Hematopoietic multipotent progenitor cell treated with erythropoietin and hydrocortisone succinate and interleukin-3 and kit ligand, for 17 days (in vitro differentiated cells): ENCODE data around the gene NXF1.
"Not testable (repeated sequence)": the region's sequence is repeated elsewhere in the genome, so short reads cannot be mapped to it uniquely, and the experiment has no call there.

Source experiments
- DNase-seq: peaks from one replicate; pipeline ENCODE4 v3.0.0-alpha.2; 2015; ENCODE audit warnings: low spot score

Gene NXF1

DNA sequence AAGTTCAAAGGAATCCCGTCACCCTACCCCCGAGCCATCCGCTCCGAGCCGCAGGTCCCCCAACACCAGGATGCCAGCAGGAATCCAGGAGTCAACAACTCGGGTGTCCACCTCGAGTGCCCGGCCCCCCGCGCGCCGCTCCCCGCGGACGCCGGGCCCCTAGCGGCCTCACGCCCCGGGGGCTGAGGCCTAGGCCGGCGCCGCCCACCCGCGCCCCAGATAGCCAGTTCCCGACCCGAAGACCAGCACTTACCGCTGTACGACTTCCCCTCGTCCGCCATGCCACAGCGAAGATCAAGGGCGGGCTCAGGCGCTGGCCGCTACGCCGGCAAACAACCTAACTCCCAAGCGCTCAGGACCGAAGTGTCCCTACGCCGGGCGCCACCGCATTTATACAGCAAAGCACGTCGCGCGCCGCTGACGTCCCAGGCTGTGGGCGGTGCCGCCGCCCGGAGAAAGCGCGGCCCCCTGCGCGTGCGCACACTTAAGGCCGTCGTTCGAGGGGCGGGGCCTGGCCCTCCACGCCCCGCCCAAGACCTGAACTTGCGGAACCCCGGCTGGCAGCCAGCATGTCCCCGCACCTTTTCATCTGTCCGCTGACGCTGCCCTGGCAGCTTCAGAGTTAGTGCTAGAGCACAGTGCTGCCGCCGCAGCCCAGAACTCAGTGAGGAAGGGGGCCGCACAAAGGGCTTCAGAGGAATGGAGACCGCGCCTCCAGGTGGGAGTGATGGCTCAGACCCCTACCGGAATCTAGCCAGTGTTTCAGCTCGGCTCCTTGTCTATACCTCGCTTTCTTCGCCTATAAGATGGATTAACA lies at the start of gene NXF1:
TSS of gene NXF1 (minus strand) at position 365 of the 817 bp plus-strand sequence. CDS start at position 281, 84 bp downstream.
- peak; percentile 99 for DNase-seq

DNA sequence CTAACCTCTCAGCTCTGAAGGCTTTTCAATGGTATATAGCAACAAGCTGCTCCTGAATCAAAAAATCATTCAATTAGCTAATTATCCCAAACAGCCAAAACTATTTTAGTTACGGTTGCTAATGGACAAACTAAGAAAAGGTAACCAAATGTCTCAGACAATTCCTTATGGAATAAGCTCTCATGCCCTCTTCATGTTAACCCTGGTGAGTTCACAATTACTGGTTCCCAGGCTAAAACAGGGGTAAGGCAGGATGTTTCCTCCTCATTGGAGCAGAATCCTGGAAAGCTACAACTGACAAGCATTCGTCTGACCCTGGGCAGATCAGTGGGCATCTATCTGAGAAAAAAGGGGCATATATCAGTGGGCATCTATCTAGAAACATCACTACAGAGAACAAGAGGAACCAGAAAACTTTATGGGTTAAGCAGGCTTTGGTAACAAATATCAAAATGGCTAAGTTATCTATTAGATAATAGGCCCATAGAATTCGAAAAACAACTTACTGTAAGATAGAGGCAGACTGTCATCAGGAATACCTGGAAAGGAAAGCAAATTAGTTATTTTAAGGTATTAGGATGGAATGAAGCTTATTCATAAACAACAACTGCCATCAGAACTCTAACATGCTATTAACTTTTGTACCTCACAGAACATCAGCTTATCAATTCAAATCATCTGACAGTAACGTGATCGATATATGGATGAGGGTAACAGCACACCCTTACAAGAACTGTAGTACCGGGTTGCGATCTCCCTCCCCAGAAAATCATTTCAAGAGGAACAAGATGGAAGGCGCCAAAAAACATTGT lies 49.0 kb upstream of the NXF1 start:
- no peak for DNase-seq

DNA sequence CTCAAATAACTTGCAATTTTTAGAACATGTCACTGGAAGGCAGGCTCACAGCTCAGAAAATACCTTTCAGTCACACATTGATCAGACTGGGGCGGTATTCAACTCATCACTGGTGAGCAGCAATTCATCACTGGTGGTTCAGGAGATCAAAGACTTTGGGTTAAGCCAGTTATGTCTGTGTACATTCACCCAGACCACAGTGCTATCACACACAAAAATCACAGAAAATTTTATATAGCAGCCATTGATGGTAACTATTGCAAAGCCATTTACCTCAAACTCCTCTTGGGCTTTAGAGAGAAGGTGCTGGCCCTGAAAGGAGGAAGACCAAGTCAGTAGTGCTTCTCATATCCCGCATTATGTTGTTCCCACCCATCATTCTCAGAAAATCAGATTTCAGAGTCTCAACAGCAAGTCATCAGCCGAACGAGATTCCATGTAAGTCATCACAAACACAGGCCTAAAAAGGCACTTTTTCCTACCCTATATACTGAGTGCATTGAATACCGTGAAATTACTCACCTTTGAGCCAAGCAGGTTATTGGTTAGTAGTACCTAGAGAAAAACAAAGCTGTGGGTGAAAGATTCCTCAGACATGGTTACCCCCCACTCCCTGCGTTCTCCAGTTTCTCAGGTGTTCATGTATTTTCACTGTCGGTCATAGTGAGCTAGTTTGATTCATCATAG lies 48.2 kb upstream of the NXF1 start:
- no peak for DNase-seq

DNA sequence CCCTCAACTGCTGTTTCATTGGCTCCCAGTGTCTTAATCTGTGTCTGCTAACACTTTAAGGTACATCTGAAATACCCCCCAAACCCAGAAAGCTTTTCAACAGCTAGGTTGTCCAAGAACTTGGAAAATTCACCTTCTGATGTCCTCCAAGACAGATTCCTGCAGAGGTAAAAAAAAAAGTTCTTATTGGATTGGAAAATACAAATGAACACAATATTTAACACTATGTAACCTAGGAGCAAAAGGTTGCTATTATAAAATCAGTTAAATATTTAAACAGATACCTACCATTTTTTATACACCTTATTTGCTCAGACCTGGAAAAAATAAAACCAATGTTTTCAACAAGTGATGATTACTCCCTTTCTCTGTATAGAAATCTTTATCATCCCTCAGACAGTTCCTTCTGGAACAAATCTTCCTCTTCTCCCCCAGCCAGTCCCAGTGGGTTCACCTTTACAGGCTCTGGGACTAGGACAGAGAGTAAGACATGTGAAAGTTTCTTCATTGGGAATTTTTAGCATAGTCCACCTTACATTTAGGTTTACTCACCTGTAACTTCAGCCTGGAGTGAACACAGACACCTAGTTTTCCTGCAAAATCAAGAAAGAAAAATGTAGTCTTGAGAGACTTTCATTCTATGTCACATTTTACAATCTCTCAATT lies 47.4 kb upstream of the NXF1 start:
- DNase-seq = no peak

DNA sequence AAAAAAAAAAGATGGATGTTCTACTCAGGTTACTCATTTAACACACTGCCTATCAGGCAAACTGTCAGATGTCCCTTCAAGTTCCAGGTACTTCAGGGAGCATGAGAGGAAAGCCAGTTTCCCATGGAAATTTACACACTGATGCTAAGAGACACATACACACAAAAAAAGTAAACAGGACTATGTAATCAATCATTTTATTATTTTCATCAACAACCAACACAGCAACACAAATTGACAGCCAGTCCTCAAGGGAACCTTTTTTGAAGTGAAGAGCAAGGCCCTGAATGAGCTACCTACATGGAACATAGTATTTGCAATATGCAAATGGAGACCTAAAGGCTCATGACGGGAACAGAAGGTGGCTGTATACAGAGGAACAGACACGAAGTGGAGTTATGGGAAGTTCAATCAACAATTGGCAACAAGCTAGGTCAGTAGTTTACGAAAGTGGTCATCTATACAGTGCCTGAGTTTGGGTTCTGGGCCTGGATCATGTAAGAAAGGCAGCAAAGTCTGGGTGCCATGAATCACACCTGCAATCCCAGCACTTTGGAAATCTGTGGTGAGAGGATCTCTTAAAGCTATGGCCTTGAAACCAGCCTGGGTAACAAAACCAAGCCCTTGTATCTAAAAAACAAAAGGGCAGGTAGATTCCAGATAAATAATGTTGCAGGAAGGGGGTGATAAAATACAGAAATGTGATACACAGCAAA lies 46.7 kb upstream of the NXF1 start:
- DNase-seq = no peak

DNA sequence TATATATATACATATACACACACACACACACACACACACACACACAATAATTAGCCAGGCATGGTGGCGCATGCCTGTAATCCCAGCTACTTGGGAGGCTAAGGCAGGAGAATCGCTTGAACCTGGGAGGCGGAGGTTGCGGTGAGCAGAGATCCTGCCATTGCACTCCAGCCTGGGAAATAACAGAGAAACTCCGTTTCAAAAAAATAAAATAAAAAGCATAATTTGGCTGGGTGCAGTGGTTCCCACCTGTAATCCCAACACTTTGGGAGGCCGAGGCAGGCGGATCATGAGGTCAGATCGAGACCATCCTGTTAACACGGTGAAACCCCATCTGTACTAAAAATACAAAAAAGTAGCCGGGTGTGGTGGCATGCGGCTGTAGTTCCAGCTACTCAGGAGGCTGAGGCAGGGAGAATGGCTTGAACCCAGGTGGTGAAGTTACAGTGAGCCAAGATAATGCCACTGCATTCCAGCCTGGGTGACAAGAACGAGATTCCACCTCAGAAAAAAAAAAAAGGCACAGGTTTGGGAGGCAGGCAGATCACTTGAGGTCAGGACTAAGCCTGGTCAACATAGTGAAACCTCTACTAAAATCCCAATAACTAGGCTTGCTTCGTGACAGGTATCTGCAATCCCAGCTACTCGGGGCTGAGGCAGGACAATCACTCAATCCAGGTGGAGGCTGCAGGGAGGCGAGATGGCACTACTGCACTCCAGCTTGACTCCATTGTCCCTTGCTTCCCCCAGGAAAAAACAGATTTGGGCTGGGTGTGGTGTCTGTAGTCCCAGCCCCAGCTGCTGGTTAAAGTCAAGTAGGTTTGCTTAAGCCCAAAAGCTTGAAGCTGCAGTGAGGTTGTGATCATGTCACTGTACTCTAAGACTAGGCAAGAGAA lies 45.9 kb upstream of the NXF1 start:
- no peak for DNase-seq

DNA sequence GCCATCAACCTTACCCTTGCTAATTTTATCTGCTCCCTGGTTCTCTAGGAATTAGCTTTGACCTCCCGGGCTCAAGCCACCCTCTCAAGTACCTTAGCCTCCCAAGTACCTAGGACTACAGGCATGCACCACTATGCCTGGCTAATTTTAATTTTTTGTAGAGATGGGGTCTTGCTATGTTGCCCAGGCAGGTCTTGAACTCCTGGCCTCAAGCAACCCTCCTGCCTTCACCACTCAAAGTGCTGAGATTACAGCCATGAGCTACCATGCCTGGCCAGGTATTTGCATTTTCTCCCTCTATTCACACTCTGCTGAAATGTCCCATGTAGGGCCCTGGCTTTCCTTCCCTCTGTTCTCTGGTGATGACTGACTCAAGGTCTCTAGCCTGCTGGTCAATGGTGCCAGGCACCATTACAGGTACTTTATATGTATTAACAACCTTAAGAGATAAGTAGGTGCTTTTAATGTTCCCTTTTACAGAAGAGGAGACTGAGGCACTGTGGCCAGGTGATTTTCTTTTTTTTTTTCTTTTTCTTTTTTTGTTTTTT lies 42.6 kb upstream of the NXF1 start:
- no peak for DNase-seq

DNA sequence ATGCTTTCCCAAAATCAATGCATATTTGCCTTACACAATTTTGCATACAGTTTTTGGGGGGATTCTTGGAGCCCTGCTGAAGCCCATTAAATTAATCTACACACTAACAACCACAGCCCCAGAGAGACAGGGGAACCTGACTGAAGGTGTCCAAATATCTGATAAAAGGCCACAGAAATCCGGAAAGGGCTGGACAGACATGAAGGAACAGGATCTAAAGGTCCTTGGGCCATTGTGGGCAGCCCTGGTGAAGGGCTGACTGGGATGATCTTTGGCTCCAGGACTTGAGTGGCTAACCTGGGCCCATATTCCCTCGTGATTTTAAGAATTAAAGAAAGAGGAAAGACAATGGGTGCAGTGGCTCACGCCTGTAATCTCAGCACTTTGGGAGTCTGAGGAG lies 40.9 kb upstream of the NXF1 start:
- no peak for DNase-seq

DNA sequence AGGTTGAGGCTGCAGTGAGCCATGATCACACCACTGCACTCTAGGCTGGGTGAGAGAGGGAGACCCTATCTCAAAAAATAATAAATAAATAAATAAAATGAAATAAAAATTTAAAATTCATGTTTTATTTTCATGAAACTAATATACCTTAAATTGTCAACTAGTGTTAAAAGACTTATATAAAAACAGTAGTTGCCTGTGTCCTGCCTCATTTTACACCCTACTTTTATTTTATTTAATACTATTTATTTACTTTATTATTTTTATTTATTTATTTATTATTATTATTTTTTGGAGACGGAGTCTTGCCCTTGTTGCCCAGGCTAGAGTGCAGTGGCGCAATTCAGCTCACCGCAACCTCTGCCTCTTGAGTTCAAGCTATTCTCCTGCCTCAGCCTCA lies 38.9 kb upstream of the NXF1 start:
- DNase-seq = no peak

DNA sequence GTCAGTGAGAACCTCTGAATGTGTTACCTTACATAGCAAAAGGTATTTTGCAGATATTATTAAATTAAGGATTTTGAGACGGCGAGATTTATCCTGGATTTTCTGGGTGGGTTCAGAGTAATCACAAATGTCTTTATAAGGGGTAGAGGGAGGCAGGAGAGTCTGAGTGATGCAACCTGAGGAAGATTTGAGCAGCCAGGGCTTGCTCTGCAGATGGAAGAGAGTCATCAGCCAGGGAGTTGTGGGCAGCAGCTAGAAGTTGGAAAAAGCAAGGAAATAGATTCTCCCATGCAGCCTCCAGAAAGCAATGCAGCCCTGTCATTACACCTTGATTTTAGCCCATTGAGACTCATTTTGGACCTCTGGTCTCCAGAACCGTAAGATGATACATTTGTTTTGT lies 38.2 kb upstream of the NXF1 start:
- DNase-seq = no peak

DNA sequence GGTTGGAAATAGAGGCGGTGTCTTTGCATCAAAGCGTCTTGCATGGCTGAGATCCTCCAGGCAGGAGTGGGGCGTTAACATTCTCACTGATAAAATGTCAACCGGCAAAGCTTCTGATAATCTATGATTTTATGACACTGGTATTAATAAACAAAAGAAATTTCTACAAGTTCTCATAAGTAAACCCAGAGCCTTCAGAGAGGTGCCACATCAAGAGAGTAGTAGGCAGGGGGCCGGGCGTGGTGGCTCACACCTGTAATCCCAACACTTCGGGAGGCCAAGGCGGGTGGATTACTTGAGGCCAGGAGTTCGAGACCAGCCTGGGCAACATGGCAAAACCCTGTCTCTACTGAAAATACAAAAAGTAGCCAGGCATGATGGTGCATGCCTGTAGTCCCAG lies 37.7 kb upstream of the NXF1 start:
- not testable (repeated sequence) for DNase-seq

DNA sequence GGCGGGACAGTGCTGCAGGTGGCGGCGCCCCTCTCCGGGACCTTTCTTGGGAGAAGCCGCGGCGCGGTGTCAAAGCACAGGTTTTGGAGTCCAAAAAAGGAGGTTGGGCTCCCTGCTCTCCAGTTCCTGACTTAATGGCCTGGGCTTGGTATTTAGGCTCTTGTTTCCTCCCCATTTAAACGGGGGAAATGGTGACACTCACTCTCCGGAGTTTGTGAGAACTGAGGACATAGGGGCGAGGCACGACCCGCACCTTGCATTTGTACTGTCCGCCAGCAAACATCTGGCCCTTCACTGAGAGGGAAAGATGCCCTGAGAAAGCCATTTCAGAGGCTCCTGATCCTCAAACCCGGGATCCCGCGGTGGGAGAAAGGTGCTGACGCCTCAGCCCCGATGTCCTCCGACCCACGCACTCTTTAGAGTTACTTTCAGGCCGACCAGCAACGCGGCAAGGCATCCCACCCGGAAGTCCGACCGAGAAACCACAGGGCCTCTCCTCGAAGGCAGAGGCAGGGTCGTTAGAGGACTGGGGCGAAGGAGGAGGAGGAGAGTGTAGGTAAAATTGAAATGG lies 37.0 kb upstream of the NXF1 start:
- DNase-seq = no peak

DNA sequence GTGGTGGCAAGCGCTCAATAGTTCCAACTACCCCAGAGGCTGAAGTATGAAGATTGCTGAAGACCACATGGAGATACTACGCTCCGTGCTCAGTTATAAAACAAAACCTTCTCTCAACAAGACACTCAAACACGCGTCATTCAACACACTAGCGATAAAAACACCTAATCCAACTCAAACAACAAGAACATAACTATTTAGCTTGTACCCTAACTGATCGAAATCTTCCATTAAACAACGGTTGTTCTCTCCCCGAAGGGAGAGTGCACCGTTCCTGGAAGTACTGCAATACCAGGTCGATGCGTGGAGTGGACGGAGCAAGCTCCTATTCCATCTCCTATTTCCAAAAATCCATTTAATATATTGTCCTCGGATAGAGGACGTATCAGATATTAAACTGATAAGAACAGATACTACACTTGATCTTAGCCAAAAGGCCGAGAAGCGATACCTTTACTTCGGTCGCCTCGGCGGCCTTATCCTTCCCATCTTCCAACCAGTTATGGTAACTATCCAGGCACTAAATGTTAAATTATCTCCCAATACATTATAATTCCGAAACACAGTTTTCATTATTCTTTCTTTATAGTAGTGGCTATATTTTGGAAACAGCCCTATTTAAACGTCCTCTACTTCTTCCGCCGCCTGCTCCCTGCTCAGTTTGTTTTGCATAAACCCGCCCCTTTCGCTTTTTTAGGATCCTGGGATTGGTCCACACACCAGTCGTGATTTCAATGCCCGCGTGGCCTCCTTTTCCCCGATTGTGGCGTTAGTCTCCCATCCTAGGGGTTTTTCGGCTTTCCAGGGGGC lies 36.3 kb upstream of the NXF1 start:
- peak; percentile 91 for DNase-seq

DNA sequence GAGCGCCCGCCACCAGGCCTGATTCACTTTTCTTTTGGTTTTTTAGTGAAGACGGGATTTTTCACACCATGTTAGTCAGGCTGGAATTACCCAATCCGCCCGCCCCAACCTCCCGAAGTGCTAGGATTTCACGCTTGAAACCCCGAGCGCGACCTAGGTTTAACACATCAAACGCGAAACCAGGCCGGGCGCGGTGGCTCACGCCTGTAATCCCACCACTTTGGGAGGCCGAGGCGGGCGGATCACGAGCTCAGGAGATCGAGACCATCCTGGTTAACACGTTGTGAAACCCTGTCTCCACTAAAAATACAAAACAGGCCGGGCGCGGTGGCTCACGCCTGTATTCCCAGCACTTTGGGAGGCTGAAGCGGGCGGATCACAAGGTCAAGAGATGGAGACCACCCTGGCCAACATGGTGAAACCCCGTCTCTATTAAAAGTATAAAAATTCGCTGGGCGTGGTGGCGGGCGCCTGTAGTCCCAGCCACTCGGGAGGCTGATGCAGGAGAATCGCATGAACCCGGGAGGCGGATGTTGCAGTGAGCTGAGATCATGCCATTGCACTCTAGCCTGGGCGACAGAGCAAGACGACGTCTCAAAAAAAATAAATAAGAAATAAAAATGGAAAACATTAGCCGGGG lies 35.6 kb upstream of the NXF1 start:
- not testable (repeated sequence) for DNase-seq

DNA sequence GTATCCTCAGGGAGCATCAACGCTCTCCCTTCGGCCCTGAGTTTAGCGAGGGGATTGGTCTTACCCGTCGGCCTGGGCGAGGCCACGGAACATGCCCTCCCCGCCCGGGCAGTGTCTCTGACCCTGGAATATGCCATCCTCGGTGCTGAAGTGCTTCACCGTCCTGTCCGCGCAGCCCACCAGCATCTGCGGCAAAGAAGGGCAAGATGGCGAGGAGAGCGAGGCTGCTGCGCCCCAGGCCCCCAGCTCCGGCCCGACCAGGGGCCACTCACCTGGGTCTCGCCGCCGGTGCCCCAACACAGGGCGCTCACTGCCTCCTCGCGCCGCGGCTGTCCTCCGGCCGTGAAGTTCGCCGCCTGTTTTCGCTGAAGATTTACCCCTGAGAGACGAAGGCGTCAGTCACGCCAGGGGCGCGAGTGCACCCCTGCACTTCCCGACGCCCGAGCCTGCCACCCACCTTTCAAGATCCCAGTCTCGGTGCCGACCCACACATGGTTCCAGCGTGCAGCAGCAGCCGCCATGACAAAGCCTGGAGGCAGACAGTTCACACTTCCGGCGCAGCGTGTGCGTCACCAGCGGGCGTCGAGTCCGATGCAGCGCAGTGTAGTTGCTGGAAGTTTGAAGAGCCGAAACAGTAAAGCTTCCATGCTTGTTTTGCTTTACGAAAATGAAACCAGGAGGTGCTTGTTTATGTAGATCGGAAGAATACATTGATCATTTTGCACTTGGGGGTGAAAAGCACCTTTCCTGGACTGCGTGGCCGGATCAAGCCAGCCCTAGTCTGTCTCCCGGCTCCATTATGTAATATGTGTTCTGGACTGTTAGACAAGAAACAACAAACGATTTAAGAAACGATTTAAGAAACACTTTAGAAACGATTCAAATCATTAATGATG lies 34.1 kb upstream of the NXF1 start, which contains the start of gene WDR74:
TSS of gene WDR74 (minus strand) at position 541 of the 896 bp plus-strand sequence. CDS start at position 521, 20 bp downstream.
- DNase-seq = peak; percentile 92

DNA sequence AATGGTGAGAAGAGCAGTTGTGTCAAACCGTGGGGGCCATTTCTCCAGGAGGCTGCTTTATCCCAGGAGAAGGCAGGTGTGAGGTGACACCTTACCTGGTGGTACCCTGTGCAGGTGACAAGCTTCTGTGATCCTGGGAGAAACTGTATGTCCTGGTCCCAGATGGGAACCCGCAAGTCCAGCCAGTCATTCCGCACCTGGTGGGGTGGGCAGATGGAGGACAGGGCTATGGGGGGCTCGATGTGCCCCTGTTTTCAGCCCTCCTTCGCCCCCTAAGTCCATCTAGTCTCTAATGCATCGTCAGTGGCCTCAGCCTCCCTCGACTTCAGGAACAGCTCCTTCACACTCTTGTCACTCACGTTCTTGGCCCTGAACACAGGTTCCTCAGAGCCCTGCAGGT lies 30.1 kb upstream of the NXF1 start:
- DNase-seq = no peak
